Liver (tissue), 9 donors: ENCODE results near the gene ZNG1A. TPM values are rescaled to one million over a fixed set of nuclear protein-coding genes. Genes with fewer than 3 reads are reported as not detected.
"Not testable (repeated sequence)": the region's sequence is repeated elsewhere in the genome, so short reads cannot be mapped to it uniquely, and the experiment has no call there.

Source experiments
- DNase-seq: peaks from one replicate; pipeline ENCODE4 v3.0.0-alpha.2; 2017; ENCODE audit warnings: low spot score
- H3K27ac ChIP-seq, 2 donors: one replicate each; pipeline ENCODE4 v1.7.0; 2013; ENCODE audit warnings: inconsistent platforms in 2 of 2, low read length in 2 of 2, control low read depth in 1 of 2, low read depth in 1 of 2, mild to moderate bottlenecking in 1 of 2
- H3K27me3 ChIP-seq, 4 donors: one replicate each; pipeline versions ENCODE4 v1.6.1 to v1.7.0; 2013; ENCODE audit warnings: low read length in 3 of 4, inconsistent platforms in 1 of 4, mild to moderate bottlenecking in 1 of 4, moderate library complexity in 1 of 4; ENCODE audit not compliant: control insufficient read depth in 4 of 4, insufficient read depth in 4 of 4
- H3K36me3 ChIP-seq, 4 donors: one replicate each; pipeline versions ENCODE4 v1.6.1 to v1.7.0; 2013; ENCODE audit warnings: low read length in 3 of 4, mild to moderate bottlenecking in 3 of 4, low read depth in 1 of 4, moderate library complexity in 1 of 4; ENCODE audit not compliant: control insufficient read depth in 4 of 4, insufficient read depth in 3 of 4
- H3K4me1 ChIP-seq, 4 donors: one replicate each; pipeline versions ENCODE4 v1.6.1 to v1.7.0; 2013; ENCODE audit warnings: low read length in 3 of 4, mild to moderate bottlenecking in 3 of 4, moderate library complexity in 1 of 4; ENCODE audit not compliant: control insufficient read depth in 4 of 4, insufficient read depth in 4 of 4
- H3K4me3 ChIP-seq, 3 donors: one replicate each; pipeline versions ENCODE4 v1.6.1 to v1.7.0; 2013; ENCODE audit warnings: low read length in 3 of 3, control low read depth in 1 of 3, low read depth in 1 of 3, mild to moderate bottlenecking in 1 of 3
- H3K9ac ChIP-seq, 2 donors: one replicate each; pipeline ENCODE4 v1.7.0; 2013; ENCODE audit warnings: low read length in 2 of 2, mild to moderate bottlenecking in 2 of 2, moderate library complexity in 2 of 2, control low read depth in 1 of 2, low read depth in 1 of 2
- H3K9me3 ChIP-seq, 4 donors: one replicate each; pipeline versions ENCODE4 v1.6.1 to v1.7.0; 2013; ENCODE audit warnings: low read length in 3 of 4; ENCODE audit not compliant: control insufficient read depth in 4 of 4
- CTCF ChIP-seq: fragments of 150-350 bp; IDR thresholded peaks from 2 replicates; pipeline ENCODE4 v1.5.1; 2017; ENCODE audit warnings: improper control_type of control experiment, low read depth, low read length; ENCODE audit not compliant: missing input control
- EGR1 ChIP-seq, 2 donors: IDR thresholded peaks; 2 replicates each; pipeline ENCODE4 v1.6.1; 2016 to 2018; ENCODE audit warnings: antibody characterized with exemption in 2 of 2, low read depth in 2 of 2
- FOXA1 ChIP-seq: IDR thresholded peaks from 2 replicates; pipeline ENCODE4 v1.6.1; 2016; ENCODE audit warnings: antibody characterized with exemption
- FOXA2 ChIP-seq: IDR thresholded peaks from 2 replicates; pipeline ENCODE4 v1.6.1; 2016; ENCODE audit warnings: antibody characterized with exemption
- HNF4G ChIP-seq: IDR thresholded peaks from 2 replicates; pipeline ENCODE4 v1.6.1; 2016; ENCODE audit warnings: antibody characterized with exemption
- JUND ChIP-seq, 2 donors: IDR thresholded peaks; 2 replicates each; pipeline ENCODE4 v1.6.1; 2016; ENCODE audit warnings: antibody characterized with exemption in 2 of 2
- REST ChIP-seq: IDR thresholded peaks from 2 replicates; pipeline ENCODE4 v1.6.1; 2016; ENCODE audit warnings: antibody characterized with exemption, mild to moderate bottlenecking
- SP1 ChIP-seq: IDR thresholded peaks from 2 replicates; pipeline ENCODE4 v1.6.1; 2018; ENCODE audit warnings: antibody characterized with exemption, mild to moderate bottlenecking
- ZBTB33 ChIP-seq: IDR thresholded peaks from 2 replicates; pipeline ENCODE4 v1.6.1; 2016; ENCODE audit warnings: antibody characterized with exemption
- WGBS: extraction: QIAGEN DNeasy Blood & Tissue Kit; methylation state at CpG from one replicate; pipeline ENCODE4 v1.1.7; 2013; 5-methylcytosine and 5-hydroxymethylcytosine counted together
- polyA plus RNA-seq, 2 donors: library from polyadenylated mRNA; stranded (reverse) in 1 of 2; unstranded in 1 of 2; fragments of 200-250 nt in 1 of 2; fragments of >200 nt in 1 of 2; fragmentation: Nextera tagmentation in 1 of 2; extraction: Ambion mirVana in 1 of 2; gene quantifications; one replicate each; pipeline versions ENCODE4 v1.2.1 to v1.2.3, GENCODE V29; 2013 to 2015
- total RNA-seq, 2 donors: library from RNA; depleted of rRNA; stranded (reverse); fragments of >200 nt; gene quantifications; one replicate each; pipeline ENCODE4 v1.2.3, GENCODE V29; 2014
- TF ChIP-seq, protein P1 (sequence below): IDR thresholded peaks from 2 replicates; pipeline ENCODE4 v1.6.1; 2016; ENCODE audit warnings: antibody characterized with exemption
- donor health status: healthy.
- donor health status: healthy.
- donor health status: healthy.
- donor health status: healthy.
- donor health status: healthy.

Gene ZNG1A
- total and polyA plus RNA-seq, 4 donors: 11.1 to 46.8 (median 20.8) TPM

- H3K27ac ChIP-seq: peak overlapping the region; percentile 67 to 80
- H3K36me3 ChIP-seq: no peaks in the 10 kb centered on the region
- peak overlapping the region in 1 of 2 donors; percentile 22 for H3K9ac ChIP-seq
- H3K4me3 ChIP-seq: peak overlapping the region in 2 of 3 donors; percentile 15 to 77
- no peak for DNase-seq
- H3K27me3 ChIP-seq: peaks cover 0 to 5% (median 0%) of the 10 kb centered on the region in 4 donors
- no peaks in the 10 kb centered on the region for H3K9me3 ChIP-seq
- 4% methylated on average over 14 of the region's 14 CpGs for WGBS
- TF ChIP-seq HNF4G: no peak
- H3K4me1 ChIP-seq: peaks cover 0 to 10% (median 4%) of the 10 kb centered on the region in 4 donors
Measured at GRCh38 chr9:214351-214647, 35.4 kb upstream of the ZNG1A start.

- H3K4me1 ChIP-seq, DNase-seq, H3K9me3 ChIP-seq, H3K36me3 ChIP-seq, H3K27me3 ChIP-seq, H3K9ac ChIP-seq: not testable (repeated sequence)
- peak overlapping the region in 1 of 2 donors; percentile 80 for H3K27ac ChIP-seq
- peak overlapping the region in 1 of 3 donors; percentile 77 for H3K4me3 ChIP-seq
- WGBS: 86% methylated on average over 24 of the region's 24 CpGs
Measured at GRCh38 chr9:213901-214300, 35.0 kb upstream of the ZNG1A start.

- 83% methylated on average over 3 of the region's 3 CpGs for WGBS
- Histone ChIP-seq H3K4me1 (peaks cover 0 to 10% (median 4%) of the 10 kb centered on the region in 4 donors), H3K27ac (no peak overlapping the region), H3K36me3 (no peaks in the 10 kb centered on the region), H3K27me3 (peaks cover 0 to 7% (median 0%) of the 10 kb centered on the region in 4 donors), H3K9me3 (no peaks in the 10 kb centered on the region), H3K4me3 (no peak overlapping the region), H3K9ac (no peak overlapping the region)
- no peak for TF ChIP-seq EGR1 (IDR thresholded peaks at IDR 0.05; ENCODE audit: low read depth in 2 of 2)
- TF ChIP-seq CTCF: no peak
- no peak for TF ChIP-seq REST
- no peak for TF ChIP-seq HNF4G
- TF ChIP-seq, protein P1, sequence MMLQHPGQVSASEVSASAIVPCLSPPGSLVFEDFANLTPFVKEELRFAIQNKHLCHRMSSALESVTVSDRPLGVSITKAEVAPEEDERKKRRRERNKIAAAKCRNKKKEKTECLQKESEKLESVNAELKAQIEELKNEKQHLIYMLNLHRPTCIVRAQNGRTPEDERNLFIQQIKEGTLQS: no peak
- TF ChIP-seq ZBTB33: no peak
- no peak for TF ChIP-seq FOXA1
- no peak for TF ChIP-seq FOXA2
- TF ChIP-seq SP1: no peak
- TF ChIP-seq JUND (IDR thresholded peaks at IDR 0.05): no peak
- no peak for DNase-seq
Measured at GRCh38 chr9:212297-212696, 33.4 kb upstream of the ZNG1A start.
